Medulla oblongata (tissue), 1 donor: ENCODE data around the gene DNAJC6.
"Not testable (repeated sequence)": the region's sequence is repeated elsewhere in the genome, so short reads cannot be mapped to it uniquely, and the experiment has no call there.

Experiments used
- DNase-seq: peaks from one replicate; pipeline ENCODE4 v3.0.0-alpha.2; 2015; ENCODE audit errors: extremely low spot score

Gene DNAJC6

GRCh38 chr1:65429806-65430205 is 120.5 kb downstream of the DNAJC6 start:
- DNase-seq, result no peak

GRCh38 chr1:65431111-65431705 is 121.9 kb downstream of the DNAJC6 start:
- DNase-seq, result peak; percentile 69

GRCh38 chr1:65432918-65433317 is 123.6 kb downstream of the DNAJC6 start:
- DNase-seq, result no peak

- DNase-seq, result no peak
Measured at GRCh38 chr1:65434255-65434654, 124.9 kb downstream of the DNAJC6 start.

GRCh38 chr1:65434760-65435159 is 125.4 kb downstream of the DNAJC6 start:
- DNase-seq, result no peak

GRCh38 chr1:65435987-65436386 is 126.6 kb downstream of the DNAJC6 start:
- no peak for DNase-seq

- DNase-seq, result no peak
Measured at GRCh38 chr1:65437616-65438015, 128.3 kb downstream of the DNAJC6 start.

GRCh38 chr1:65440322-65440900 is 131.1 kb downstream of the DNAJC6 start:
- no peak for DNase-seq

- no peak for DNase-seq
Measured at GRCh38 chr1:65440915-65441314, 131.6 kb downstream of the DNAJC6 start.

- DNase-seq, result no peak
Measured at GRCh38 chr1:65441464-65441863, 132.1 kb downstream of the DNAJC6 start.

GRCh38 chr1:65442442-65442841 is 133.1 kb downstream of the DNAJC6 start:
- no peak for DNase-seq

GRCh38 chr1:65443647-65444046 is 134.3 kb downstream of the DNAJC6 start:
- DNase-seq, result no peak

GRCh38 chr1:65444128-65444640 is 134.8 kb downstream of the DNAJC6 start:
- DNase-seq, result no peak

GRCh38 chr1:65445837-65446236 is 136.5 kb downstream of the DNAJC6 start:
- DNase-seq, result no peak

GRCh38 chr1:65449214-65449823 is 140.0 kb downstream of the DNAJC6 start:
- no peak for DNase-seq

- not testable (repeated sequence) for DNase-seq
Measured at GRCh38 chr1:65455678-65456077, 146.3 kb downstream of the DNAJC6 start.

- no peak for DNase-seq
Measured at GRCh38 chr1:65456481-65456880, 147.1 kb downstream of the DNAJC6 start.

GRCh38 chr1:65457868-65458267 is 148.5 kb downstream of the DNAJC6 start:
- no peak for DNase-seq

GRCh38 chr1:65458730-65459396 is 149.5 kb downstream of the DNAJC6 start:
- no peak for DNase-seq

- DNase-seq, result peak; percentile 57
Measured at GRCh38 chr1:65459397-65459768, 150.0 kb downstream of the DNAJC6 start.
